Fibroblast of mammary gland (primary cell): ENCODE data around the gene VANGL1.
A peak's percentile ranks its signal among the peaks of the same experiment; 100 is the strongest.

ENCODE experiments used
- DNase-seq: peaks from one replicate; pipeline ENCODE4 v3.0.0-alpha.2; 2010; ENCODE audit warnings: low read depth
- H3K4me3 ChIP-seq: 2 replicates; pipeline ENCODE4 v1.5.1; 2011; ENCODE audit warnings: low read depth, mild to moderate bottlenecking, low read length, moderate library complexity; ENCODE audit not compliant: control insufficient read depth
- CTCF ChIP-seq: conservative IDR thresholded peaks from 2 replicates; pipeline ENCODE4 v1.5.1; 2011; ENCODE audit warnings: low read depth, low read length, inconsistent platforms; ENCODE audit not compliant: control insufficient read depth, insufficient read depth

Gene VANGL1

DNA sequence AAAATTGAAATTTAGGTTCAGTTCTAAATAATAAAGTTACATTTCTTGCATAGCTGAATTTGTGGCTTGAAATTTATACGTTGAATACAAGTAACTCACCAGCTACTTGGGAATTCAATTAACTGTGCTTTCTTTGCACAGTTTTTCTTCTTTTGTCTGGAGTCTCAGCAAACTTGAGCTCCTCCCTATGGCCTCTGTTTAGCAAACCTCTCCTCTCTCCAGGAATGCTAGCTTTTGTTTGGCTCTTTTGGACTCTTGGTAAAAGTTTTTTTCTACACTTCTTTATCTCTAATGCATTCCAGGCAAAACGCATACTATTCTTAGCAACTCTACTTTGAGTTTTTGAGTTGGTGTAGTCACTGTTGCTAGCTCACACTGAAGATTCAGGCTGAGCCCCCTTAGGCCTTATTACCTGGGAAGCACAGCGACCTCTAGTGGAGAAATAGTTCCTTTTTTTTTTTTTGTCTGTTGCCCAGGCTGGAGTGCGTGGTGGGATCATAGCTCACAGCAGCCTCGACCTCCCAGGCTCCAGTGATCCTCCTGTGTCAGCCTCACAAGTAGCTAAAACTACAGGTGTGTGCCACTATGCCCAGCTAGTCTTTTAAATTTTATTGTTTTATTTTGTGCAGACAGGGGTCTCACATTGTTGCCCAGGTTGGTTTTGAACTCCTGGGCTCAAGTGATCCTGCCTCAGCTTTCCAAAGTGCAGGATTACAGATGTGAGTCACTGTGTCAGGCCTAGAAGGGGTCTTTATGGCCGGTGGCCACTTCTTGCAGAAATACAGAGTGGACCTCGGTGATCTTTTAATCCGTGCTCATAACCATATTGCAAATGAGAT lies 65.0 kb downstream of the VANGL1 start:
- peak; percentile 62 for DNase-seq

GRCh38 chr1:115710859-115711624 lies 69.3 kb downstream of the VANGL1 start:
- no peak overlapping the region for H3K4me3 ChIP-seq
- no peak for TF ChIP-seq CTCF
- DNase-seq = no peak

More for the DNA sequence above, 65.0 kb downstream of the VANGL1 start:
- H3K4me3 ChIP-seq = no peak overlapping the region
- peak; percentile 73 for TF ChIP-seq CTCF

DNA sequence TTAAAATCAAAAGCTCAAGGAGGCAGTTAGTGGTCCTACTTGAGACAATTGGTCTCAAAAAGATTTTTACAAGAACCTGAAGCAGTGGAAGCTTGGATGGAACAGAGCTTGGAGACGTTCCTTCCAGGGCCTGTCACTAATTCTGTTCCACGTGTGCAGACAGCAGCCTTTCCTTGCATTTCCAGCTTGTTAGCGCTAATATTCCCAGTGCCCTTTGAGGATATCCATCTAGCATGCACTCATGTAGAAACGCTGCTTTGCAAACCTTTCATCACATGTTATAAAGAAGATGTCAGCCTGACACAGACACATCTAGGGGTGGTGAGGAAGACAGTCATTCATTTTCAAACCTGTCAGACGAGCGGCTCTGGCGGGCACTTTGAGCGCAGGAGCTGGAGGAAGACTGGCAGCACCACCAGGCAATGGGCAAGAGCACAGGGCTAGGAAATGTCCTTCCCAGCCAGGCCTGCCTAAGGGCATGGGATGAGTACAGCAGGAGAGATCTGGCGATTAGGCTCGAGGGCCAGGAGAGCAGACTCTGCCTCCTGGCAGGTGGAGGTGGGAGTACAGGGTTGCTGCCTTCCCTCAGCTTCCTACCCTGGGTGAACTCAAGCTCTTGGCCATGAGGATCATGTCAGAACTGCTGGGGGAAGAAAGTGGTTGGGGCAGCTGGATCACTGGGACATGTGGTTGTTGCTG lies 71.3 kb downstream of the VANGL1 start:
- no peak for TF ChIP-seq CTCF
- no peak overlapping the region for H3K4me3 ChIP-seq
- DNase-seq = no peak

GRCh38 chr1:115713906-115714305 lies 72.1 kb downstream of the VANGL1 start:
- no peak for DNase-seq
- no peak overlapping the region for H3K4me3 ChIP-seq
- no peak for TF ChIP-seq CTCF

DNA sequence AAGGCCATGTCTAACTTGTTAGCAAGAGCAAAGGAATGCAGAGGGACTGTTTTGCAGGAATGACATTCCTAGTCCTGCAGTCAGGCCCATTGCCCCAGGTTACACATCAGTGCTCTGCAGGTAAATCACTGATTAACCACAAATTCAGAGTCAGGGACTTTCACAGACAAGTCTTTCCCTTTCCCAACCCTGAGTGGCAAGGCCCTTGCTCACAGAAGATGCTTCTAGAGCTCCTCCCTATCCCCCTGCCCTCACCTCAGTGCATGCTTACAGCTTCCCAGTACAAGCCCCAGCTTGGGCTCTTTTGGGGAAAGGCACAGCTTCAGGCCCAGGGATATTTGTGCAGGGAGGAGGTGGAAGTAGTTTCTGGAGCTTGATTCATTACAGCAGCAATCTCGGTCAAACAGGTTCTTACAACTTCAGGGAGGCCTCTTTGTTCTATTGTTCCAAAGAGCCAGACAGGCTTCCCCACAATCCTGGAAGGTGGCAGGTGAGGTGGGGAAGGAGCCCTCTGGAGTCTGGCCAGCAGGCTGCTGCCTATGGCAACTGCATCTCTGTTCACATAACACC lies 72.9 kb downstream of the VANGL1 start:
- no peak for TF ChIP-seq CTCF
- no peak overlapping the region for H3K4me3 ChIP-seq
- DNase-seq = no peak

GRCh38 chr1:115717541-115717940 lies 75.8 kb downstream of the VANGL1 start:
- TF ChIP-seq CTCF = peak; percentile 55
- DNase-seq = peak; percentile 51

More at GRCh38 chr1:115717541-115717940, 75.8 kb downstream of the VANGL1 start:
- H3K4me3 ChIP-seq = no peak overlapping the region
